NCI-H2081 treated with DMSO at 0.1 percent for 48 hours (cell line): ENCODE data around the gene PIGL.
"Not testable (repeated sequence)": the region's sequence is repeated elsewhere in the genome, so short reads cannot be mapped to it uniquely, and the experiment has no call there.

Source experiments
- DNase-seq: peaks from one replicate; lab custom pipeline; 2025; lab: John Stamatoyannopoulos, UW

The PIGL gene

GRCh38 chr17:16273929-16274339 is 56.9 kb downstream of the PIGL start:
- no peak for DNase-seq

GRCh38 chr17:16275024-16275423 is 58.0 kb downstream of the PIGL start:
- DNase-seq = no peak

- DNase-seq = no peak
These were observed 60.2 kb downstream of the PIGL start for GRCh38 chr17:16277163-16277562.

DNA sequence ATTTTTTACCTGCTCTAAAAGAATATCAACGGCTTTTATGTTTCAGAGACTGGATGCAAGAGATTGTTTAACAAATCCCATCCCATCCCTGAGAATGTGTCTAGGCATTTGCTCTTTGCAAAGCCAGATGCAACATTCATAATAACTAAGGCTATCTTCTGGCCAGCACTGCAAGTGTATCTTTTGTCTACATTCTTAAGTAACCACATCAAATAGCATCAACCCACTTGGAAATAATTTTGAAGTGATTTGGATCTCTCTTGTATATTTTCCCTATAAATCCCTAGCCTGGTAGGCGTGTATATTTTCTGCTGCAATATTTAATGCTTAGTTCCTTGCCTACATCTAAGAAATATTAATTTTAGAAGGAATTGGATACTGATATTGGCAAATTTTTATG is 64.3 kb downstream of the PIGL start:
- DNase-seq = no peak

GRCh38 chr17:16282522-16282921 is 65.5 kb downstream of the PIGL start:
- no peak for DNase-seq

- no peak for DNase-seq
These were observed 66.7 kb downstream of the PIGL start for GRCh38 chr17:16283705-16284104.

DNA sequence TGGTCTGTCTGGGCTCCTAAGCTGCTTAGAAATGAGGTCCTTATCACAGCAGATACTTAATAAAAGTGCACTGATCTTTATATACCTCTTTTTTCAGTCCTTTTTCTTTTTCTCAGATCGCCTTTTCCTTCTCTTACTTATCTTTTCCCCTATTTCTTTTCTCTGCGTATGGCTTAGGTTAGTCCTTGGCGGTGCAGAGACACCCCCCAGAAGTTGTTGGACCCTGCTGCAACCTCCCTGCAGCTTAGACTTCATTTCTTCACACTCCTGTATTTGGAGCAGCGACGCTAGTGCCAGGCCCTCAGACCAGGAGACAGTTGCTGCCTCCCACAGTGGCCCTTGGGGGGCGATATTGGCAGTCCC is 68.6 kb downstream of the PIGL start:
- no peak for DNase-seq

DNA sequence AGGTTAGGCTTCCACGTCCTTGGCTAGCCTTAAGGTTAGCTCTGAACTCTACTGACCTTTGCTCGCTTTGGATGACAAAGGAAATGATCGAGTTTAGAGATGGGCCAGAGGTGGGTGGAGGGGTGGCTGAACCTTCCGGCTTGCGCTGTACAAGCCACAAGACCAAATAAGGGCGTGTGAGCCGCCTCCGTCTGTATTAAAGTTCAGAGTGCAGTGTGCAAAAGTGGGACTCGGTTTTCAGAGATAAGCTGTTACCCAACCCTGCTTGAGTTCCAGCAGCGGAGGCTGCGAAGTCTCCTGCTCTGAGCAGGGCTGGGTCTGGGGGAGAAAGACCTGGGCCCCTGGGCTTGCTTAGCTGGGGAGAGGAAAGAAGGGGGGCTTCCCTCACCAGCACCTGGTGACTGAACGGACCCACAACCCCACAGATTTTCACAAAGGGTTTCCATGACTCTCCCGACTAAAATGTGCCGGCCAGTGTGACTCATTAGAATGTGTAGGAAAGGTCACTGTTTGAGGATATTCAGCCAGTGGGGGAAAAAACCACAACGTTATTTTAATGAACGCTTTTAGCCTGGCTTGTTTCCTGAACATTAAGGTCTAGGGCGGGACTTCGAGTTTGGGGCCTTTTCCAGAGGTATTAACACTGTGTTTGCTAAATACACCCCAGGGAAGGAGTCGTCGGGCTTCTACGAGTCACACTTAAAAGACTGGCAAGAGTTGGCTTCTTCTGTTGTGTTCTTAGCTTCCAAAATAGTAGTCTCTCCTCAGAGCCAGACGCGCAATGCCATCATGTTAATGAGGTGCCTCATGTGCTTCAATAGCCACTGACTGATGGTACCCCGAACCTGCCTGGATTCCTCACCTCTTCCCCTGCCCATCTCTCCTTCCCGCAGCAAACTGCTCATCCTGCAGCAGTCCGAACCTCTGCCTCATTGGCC is 69.3 kb downstream of the PIGL start:
- DNase-seq = no peak

DNA sequence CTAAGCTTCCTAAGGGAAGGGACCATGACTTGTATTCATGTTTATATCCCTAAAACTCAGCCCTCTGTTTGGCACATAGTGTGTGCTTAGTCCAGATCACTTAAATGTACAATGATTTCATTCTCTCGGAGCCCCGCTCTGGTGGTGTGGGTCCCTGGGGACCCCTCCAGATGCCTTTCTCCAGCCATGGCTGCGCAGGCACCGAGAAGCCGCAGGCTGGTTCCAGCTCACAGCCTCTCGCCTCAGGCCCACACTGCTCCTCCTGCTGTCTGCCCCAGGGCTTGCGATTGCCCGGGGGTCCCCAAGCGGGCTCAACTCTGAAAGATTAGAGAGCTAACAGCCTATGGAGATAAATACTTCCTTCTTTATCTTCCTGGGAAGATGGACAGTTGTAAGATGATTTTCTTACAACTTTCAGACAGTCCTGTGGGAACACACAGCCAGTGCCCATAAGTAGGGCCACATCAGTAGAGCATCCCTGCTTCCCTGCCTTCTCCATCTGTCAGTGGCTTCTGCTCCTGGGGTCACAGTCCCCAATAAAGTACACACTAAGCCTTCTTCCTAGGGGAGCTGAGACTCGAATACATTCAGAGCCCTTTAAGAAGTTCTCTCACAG is 70.0 kb downstream of the PIGL start:
- DNase-seq = no peak

DNA sequence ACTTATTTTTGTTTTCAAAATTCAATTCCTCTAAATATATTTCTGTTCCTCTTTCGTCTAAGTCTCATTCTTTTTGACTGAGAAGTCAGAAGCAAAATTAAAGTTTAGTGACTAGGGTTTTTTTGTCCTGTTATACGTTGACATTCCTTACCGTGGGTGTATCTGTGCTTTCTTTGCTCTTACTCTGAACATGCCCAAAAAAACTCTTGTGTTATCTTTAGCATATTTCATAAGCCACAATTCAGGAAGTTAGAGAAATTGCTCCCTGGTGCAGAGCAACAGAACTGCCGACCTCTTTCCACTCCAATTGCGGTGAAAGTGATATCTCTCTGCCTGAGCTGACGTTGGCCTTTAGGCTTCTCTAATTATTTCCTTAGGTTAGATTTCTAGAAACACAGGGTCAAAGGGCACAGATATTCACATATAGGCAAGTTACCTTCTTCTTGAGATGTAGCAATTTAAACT is 70.6 kb downstream of the PIGL start:
- DNase-seq = no peak

GRCh38 chr17:16288860-16289571 is 72.0 kb downstream of the PIGL start:
- no peak for DNase-seq

GRCh38 chr17:16293931-16294330 is 76.9 kb downstream of the PIGL start:
- DNase-seq = no peak

DNA sequence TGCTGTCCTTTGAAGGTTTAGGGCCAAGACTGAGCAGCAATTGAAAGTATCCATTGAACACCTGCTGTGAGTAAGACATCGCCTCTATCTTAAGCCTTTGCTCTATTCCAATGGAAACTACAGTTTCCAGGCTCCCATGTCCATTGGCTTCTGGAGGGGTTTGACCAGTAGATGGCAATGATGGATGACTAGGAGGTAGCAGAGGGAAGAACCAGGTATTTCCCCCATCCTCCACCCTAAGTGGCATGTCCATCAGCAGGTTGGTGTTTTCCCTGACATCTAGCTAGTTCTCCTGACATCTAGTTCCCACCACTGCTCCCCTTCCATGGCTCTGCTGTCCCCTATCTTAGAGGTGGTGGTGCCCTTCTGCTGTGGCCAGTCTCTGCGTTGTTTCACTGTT is 77.5 kb downstream of the PIGL start:
- DNase-seq = no peak

- DNase-seq = not testable (repeated sequence)
These were observed 79.1 kb downstream of the PIGL start for GRCh38 chr17:16296072-16296471.

GRCh38 chr17:16297367-16298139 is 80.5 kb downstream of the PIGL start:
- DNase-seq = no peak

- no peak for DNase-seq
These were observed 81.2 kb downstream of the PIGL start for GRCh38 chr17:16298140-16298662.

- DNase-seq = no peak
These were observed 83.5 kb downstream of the PIGL start for GRCh38 chr17:16300554-16300953.

GRCh38 chr17:16301963-16302855 is 85.2 kb downstream of the PIGL start:
- DNase-seq = no peak

DNA sequence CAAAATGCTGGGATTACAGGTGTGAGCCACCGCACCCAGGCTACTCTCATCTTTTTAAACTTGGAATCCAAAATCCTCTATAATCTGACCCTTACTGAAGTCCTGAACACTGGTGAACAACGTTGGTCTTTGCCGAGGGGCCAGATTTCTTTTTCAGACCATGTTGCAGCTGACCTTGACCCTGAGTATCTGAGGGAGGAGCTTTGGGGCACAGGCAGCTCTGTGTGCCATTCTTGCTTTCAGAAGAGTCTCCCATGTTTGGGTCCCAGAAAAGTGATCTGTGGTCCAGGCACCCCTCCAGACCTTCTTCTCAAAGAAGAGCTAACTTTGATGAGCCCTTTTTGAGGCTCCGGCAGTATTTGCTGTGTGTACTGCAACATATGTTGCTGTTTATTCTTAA is 85.8 kb downstream of the PIGL start:
- DNase-seq = no peak

DNA sequence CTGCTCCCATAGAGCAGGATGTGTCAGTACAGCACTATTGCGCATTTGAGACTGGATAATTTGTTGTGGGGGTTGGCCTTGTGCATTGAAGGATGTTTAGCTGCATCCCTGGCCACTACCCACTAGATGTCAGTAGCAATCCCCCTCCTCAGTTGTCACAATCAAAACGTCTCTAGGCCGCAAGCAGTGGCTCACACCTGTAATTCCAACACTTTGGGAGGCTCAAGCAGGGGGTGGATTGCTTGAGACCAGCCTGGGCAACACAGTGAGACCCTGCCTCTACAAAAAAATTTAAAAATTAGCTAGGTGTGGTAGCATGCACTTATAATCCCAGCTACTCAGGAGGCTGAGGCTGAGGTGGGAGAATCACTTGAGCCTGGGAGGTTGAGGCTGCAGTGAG is 87.8 kb downstream of the PIGL start:
- DNase-seq = no peak

DNA sequence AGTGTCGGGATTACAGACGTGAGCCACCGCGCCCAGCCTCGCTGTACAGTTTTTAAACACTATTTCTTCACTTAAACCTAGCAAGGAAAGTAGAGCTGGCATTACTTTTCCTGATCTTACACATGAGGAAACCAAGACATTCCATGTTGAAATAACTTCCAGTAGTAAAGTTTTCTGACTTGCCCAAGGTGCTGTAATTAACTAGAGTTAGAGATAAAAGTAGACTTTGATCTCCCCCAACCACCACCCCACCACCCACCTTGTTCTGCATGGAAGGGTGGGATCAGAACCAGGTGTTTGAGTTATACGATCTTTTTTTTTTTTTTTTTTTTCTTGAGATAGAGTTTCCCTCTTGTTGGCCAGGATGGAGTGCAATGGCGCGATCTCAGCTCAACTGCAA is 89.2 kb downstream of the PIGL start:
- DNase-seq = no peak
